ENCODE data around the gene SCCPDH.

DNA sequence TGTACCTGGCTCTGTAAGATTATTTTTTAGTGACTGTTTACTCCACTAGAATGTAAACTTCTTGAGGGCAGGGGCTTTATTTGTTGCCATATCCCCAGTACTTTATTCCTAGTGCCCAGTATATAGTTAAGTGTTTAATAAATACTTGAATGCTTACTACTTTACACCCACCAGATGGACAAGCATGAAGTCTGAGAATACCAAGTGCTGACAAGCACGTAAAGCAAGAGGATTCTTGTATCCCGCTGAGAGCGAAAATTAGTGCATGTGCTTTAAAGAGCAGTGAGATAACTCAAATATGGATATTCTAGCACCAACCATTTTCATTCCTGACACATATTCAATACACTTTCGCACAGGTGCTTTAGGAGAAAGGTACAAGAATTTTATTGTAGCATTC, 1.5 kb upstream of the SCCPDH start:
- TF ChIP-seq, protein P1, sequence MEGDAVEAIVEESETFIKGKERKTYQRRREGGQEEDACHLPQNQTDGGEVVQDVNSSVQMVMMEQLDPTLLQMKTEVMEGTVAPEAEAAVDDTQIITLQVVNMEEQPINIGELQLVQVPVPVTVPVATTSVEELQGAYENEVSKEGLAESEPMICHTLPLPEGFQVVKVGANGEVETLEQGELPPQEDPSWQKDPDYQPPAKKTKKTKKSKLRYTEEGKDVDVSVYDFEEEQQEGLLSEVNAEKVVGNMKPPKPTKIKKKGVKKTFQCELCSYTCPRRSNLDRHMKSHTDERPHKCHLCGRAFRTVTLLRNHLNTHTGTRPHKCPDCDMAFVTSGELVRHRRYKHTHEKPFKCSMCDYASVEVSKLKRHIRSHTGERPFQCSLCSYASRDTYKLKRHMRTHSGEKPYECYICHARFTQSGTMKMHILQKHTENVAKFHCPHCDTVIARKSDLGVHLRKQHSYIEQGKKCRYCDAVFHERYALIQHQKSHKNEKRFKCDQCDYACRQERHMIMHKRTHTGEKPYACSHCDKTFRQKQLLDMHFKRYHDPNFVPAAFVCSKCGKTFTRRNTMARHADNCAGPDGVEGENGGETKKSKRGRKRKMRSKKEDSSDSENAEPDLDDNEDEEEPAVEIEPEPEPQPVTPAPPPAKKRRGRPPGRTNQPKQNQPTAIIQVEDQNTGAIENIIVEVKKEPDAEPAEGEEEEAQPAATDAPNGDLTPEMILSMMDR (IDR thresholded peaks at IDR 0.05), result no peak
- no peak for TF ChIP-seq POLR2A (IDR thresholded peaks at IDR 0.05)

Measured in testis (tissue), 2 donors.